ENCODE results near the gene IL1RAPL1. TPM values are rescaled to one million over a fixed set of nuclear protein-coding genes. Genes with fewer than 3 reads are reported as not detected.

Gene IL1RAPL1
- total RNA-seq, 4 donors from 2014 or later = 0.13 TPM; not detected in 3

DNA sequence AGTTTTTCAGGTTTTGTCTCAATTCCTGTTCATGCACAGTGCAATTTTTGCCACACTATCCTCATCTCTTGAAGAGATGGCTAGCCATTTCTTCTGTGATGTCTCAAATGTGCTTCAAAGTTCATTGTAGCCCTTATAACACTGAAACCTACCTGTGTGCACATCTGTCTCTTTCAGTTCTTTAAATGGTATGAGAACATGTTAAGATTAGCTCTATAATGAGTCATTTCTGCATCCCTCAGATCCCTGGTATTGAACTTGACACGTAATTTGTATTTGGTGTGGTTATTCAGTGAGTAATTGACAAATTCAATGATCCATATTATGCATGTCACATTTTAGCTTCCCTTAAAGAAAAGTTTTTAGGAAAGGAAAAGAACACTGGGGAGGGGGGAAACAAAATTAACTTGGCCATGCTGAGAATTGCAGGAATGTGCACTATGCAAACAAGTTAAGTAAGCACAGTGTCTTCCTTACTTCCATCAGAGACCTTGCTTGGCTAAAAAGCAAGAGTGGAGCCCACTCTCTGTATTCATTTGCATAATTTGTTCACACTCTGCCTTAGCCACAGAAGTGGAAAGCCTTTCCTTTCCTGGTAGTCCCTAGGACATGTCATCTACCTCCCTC is 968.3 kb downstream of the IL1RAPL1 start:
- Histone ChIP-seq H3K9me3 (no peaks in the 10 kb centered on the region), H3K27ac (no peak overlapping the region), H3K4me3 (no peak overlapping the region), H3K27me3 (no peaks in the 10 kb centered on the region), H3K36me3 (no peaks in the 10 kb centered on the region), H3K4me1 (no peaks in the 10 kb centered on the region)
- DNase-seq (ENCODE audit: low spot score in 2 of 2) = no peak
- TF ChIP-seq, protein P1, sequence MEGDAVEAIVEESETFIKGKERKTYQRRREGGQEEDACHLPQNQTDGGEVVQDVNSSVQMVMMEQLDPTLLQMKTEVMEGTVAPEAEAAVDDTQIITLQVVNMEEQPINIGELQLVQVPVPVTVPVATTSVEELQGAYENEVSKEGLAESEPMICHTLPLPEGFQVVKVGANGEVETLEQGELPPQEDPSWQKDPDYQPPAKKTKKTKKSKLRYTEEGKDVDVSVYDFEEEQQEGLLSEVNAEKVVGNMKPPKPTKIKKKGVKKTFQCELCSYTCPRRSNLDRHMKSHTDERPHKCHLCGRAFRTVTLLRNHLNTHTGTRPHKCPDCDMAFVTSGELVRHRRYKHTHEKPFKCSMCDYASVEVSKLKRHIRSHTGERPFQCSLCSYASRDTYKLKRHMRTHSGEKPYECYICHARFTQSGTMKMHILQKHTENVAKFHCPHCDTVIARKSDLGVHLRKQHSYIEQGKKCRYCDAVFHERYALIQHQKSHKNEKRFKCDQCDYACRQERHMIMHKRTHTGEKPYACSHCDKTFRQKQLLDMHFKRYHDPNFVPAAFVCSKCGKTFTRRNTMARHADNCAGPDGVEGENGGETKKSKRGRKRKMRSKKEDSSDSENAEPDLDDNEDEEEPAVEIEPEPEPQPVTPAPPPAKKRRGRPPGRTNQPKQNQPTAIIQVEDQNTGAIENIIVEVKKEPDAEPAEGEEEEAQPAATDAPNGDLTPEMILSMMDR (IDR thresholded peaks at IDR 0.05) = no peak
- no peak for TF ChIP-seq POLR2AphosphoS5 (IDR thresholded peaks at IDR 0.05)
- TF ChIP-seq EP300 (IDR thresholded peaks at IDR 0.05) = no peak
- WGBS = 47% methylated on average over 1 of the region's 1 CpG

DNA sequence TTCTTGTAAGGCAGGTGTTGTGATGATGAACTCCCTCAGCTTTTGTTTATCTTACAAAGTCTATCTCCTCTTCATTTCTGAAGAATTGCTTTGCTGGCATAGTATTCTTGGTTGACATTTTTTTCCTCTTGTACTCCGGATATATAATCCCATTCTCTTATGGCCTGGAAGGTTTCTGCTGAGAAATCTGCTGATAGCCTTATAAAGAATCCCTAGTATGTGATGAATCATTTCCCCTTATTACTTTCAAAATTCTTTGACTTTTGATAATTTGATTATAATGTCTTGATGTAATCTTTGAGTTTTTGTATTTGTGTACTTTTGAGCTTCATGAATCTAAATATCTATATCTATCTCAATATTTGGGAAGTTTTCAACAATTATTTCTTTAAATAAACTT is 972.8 kb downstream of the IL1RAPL1 start:
- Histone ChIP-seq H3K27ac (no peak overlapping the region), H3K9me3 (no peaks in the 10 kb centered on the region), H3K36me3 (no peaks in the 10 kb centered on the region), H3K27me3 (no peaks in the 10 kb centered on the region), H3K4me3 (no peak overlapping the region), H3K4me1 (no peaks in the 10 kb centered on the region)
- TF ChIP-seq, protein P1 (IDR thresholded peaks at IDR 0.05) = no peak
- TF ChIP-seq POLR2AphosphoS5 (IDR thresholded peaks at IDR 0.05) = no peak
- TF ChIP-seq POLR2A (IDR thresholded peaks at IDR 0.05) = no peak
- no peak for TF ChIP-seq EP300 (IDR thresholded peaks at IDR 0.05)
- no peak for DNase-seq (ENCODE audit: low spot score in 2 of 2)
- WGBS = 98% methylated on average over 1 of the region's 1 CpG

DNA sequence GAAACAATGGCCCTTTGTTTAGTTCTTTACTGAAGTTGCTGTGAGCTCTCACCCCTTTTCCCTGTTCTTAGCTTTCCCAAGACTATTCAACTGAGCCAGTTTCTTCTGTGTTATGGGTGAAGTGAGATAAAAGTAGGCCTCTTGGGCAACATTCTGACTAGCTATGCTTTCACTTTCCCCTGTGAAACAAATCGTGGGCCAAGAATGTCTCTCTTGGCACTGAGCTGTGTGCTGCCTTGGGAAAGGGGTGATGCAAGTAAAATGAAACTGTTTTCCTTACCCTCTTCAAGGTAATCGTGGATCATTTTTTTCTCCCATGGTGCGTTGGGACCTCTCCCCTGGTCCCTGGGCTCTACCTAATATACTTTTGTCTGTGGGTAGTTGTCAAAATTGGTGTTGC is 974.2 kb downstream of the IL1RAPL1 start:
- no peaks in the 10 kb centered on the region for H3K27me3 ChIP-seq
- no peak overlapping the region for H3K4me3 ChIP-seq
- H3K4me1 ChIP-seq = no peaks in the 10 kb centered on the region
- WGBS = 60% methylated on average over 3 of the region's 3 CpGs
- no peak for DNase-seq (ENCODE audit: low spot score in 2 of 2)
- H3K27ac ChIP-seq = no peak overlapping the region
- TF ChIP-seq, protein P1 (IDR thresholded peaks at IDR 0.05) = no peak
- TF ChIP-seq POLR2AphosphoS5 (IDR thresholded peaks at IDR 0.05) (no peak), EP300 (IDR thresholded peaks at IDR 0.05) (no peak), POLR2A (IDR thresholded peaks at IDR 0.05) (no peak)
- H3K36me3 ChIP-seq = no peaks in the 10 kb centered on the region
- H3K9me3 ChIP-seq = no peaks in the 10 kb centered on the region

DNA sequence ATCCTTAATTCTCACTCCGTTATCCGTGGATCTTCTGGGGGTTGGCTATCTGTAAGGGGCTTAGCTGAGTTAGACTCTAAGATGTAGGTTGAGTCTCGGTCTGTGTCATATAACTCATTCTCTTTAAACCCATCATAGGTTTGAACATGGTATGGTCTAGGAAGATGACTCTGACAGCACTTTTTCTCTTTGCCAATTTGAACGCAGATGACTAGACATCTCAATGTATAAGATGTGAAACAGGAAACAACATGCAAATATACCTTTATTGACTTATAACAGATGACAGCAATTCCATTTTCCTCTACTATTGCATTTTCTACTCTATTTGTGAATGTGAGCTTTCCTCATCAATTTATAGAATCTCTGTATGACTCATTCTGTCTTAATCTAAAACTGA is 993.3 kb downstream of the IL1RAPL1 start:
- DNase-seq (ENCODE audit: low spot score in 2 of 2) = no peak
- H3K27me3 ChIP-seq = no peaks in the 10 kb centered on the region
- 68% methylated on average over 4 of the region's 4 CpGs for WGBS

DNA sequence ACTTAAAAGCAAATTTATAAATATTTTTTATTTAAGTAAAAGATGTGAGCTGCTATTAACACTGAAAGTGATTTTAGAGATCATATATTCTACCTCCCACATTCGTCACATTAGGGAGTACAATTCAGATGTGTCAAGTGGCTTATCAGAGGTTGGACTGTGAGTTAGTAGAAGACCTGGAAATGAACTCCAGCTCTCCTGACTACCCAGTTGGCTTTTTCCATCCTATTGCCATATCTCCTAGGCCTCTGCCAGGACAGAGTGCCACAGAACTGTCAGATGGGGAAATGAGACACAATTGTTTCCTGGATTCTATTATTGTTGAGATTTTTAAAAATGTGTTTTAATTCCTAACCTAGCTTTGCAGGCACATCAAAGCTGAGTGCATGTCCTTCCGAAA is 994.0 kb downstream of the IL1RAPL1 start:
- no peak for TF ChIP-seq EP300 (IDR thresholded peaks at IDR 0.05)
- no peak for TF ChIP-seq POLR2A (IDR thresholded peaks at IDR 0.05)
- no peak for TF ChIP-seq POLR2AphosphoS5 (IDR thresholded peaks at IDR 0.05)
- TF ChIP-seq, protein P1 (IDR thresholded peaks at IDR 0.05) = no peak
- no peaks in the 10 kb centered on the region for H3K36me3 ChIP-seq
- H3K4me3 ChIP-seq = no peak overlapping the region
- no peaks in the 10 kb centered on the region for H3K27me3 ChIP-seq
- no peak overlapping the region for H3K27ac ChIP-seq
- H3K4me1 ChIP-seq = no peaks in the 10 kb centered on the region
- 75% methylated on average over 2 of the region's 2 CpGs for WGBS
- no peaks in the 10 kb centered on the region for H3K9me3 ChIP-seq
- DNase-seq (ENCODE audit: low spot score in 2 of 2) = no peak

More for the DNA sequence above, 993.3 kb downstream of the IL1RAPL1 start:
- Histone ChIP-seq H3K4me3 (no peak overlapping the region), H3K9me3 (no peaks in the 10 kb centered on the region), H3K4me1 (no peaks in the 10 kb centered on the region), H3K27ac (no peak overlapping the region), H3K36me3 (no peaks in the 10 kb centered on the region)
- TF ChIP-seq POLR2AphosphoS5 (IDR thresholded peaks at IDR 0.05) (no peak), POLR2A (IDR thresholded peaks at IDR 0.05) (no peak), EP300 (IDR thresholded peaks at IDR 0.05) (no peak)
- TF ChIP-seq, protein P1 (IDR thresholded peaks at IDR 0.05) = no peak

Data from suprapubic skin (tissue), 4 donors.